Activated T-cell treated with anti-CD3 and anti-CD28 coated beads, Interleukin-2, amount 50 U/mL, for 72 hours (primary cell): ENCODE data around the gene PSMD13. TPM values are rescaled to one million over a fixed set of nuclear protein-coding genes. Genes with fewer than 3 reads are reported as not detected.
A peak's percentile ranks its signal among the peaks of the same experiment; 100 is the strongest.
"Not testable (repeated sequence)": the region's sequence is repeated elsewhere in the genome, so short reads cannot be mapped to it uniquely, and the experiment has no call there.

ENCODE experiments used
- ATAC-seq, 2 donors: fragments of 150-1000 bp; cut with Tn5 transposase; replicated peaks in 1 of 2; 2 replicates each; pipeline ENCODE4 v1.10.0; 2021; ENCODE audit warnings: moderate library complexity in 2 of 2, mild to moderate bottlenecking in 1 of 2
- DNase-seq, 2 donors: peaks; one replicate each; pipeline ENCODE4 v3.0.0; 2021 to 2022; ENCODE audit warnings: mixed read lengths in 1 of 2
- H3K27ac Mint-ChIP-seq: one replicate; pipeline ENCODE4 v1.8.0; 2022; ENCODE audit warnings: mild to moderate bottlenecking, moderate library complexity, mixed read lengths
- H3K27me3 Mint-ChIP-seq: one replicate; pipeline ENCODE4 v1.8.0; 2022; ENCODE audit warnings: low read depth, mixed read lengths
- H3K36me3 Mint-ChIP-seq, 2 donors: one replicate each; pipeline ENCODE4 v1.8.0; 2022; ENCODE audit warnings: mixed read lengths in 2 of 2, mild to moderate bottlenecking in 1 of 2; ENCODE audit not compliant: insufficient read depth in 2 of 2
- H3K4me1 Mint-ChIP-seq: one replicate; pipeline ENCODE4 v1.8.0; 2022; ENCODE audit warnings: low read depth, mixed read lengths
- H3K4me3 Mint-ChIP-seq, 2 donors: one replicate each; pipeline ENCODE4 v1.8.0; 2022; ENCODE audit warnings: mild to moderate bottlenecking in 2 of 2, mixed read lengths in 2 of 2, moderate library complexity in 2 of 2
- H3K9me3 Mint-ChIP-seq, 2 donors: one replicate each; pipeline ENCODE4 v1.8.0; 2022; ENCODE audit warnings: mixed read lengths in 2 of 2
- total RNA-seq, 2 donors: library from RNA; stranded (reverse); gene quantifications; one replicate each; pipeline ENCODE4 v1.2.3, GENCODE V29; 2022

The PSMD13 gene
- total RNA-seq, 2 donors from 2014 or later, result 133 to 174 TPM

- Mint-ChIP-seq H3K36me3 (peaks cover 8 to 20% of the 10 kb centered on the region in 2 donors), H3K27ac (no peak overlapping the region), H3K4me1 (peaks cover 25% of the 10 kb centered on the region), H3K9me3 (no peaks in the 10 kb centered on the region), H3K4me3 (no peak overlapping the region), H3K27me3 (no peaks in the 10 kb centered on the region)
- DNase-seq (no peak), ATAC-seq (no peak)
Observed at GRCh38 chr11:252666-253065, 15.9 kb downstream of the PSMD13 start.

DNA sequence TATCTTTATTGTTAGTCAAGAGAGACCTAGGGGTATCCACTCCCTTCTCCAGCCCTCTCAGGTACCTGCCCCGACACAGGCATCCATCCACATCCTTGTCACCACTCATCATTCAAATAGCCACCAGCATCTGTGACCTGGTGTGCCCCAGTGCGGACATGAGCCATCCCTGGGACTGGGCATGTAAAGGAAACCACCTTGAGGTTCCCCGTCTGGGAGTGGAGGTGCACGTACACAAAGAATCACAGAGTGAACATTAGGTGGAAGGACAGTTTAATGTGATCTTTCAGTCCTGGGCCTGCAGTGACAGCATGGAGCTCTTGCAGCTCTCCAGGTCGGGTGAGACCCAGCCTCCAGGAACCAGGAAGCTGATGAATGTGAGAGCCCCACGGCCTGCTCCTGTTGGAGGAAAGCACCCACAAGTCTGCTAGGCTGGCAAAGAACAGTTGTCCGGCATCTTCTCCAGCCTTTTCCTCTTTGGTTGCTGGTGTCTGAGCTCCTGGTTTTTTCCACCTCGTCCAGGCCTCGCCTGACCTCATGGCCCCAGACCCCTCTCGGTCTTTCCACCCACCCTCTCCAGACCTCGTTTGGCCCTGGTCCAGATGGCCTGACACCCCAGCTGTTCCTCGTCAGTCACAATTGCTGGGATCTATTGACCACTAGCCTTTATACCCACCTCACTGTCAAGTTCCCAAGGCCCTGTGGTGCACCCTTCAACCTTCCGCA is 16.5 kb downstream of the PSMD13 start:
- no peaks in the 10 kb centered on the region for H3K27me3 Mint-ChIP-seq
- H3K27ac Mint-ChIP-seq, result no peak overlapping the region
- H3K36me3 Mint-ChIP-seq, result peaks cover 8 to 20% of the 10 kb centered on the region in 2 donors
- DNase-seq, result no peak
- peaks cover 24% of the 10 kb centered on the region for H3K4me1 Mint-ChIP-seq
- no peak for ATAC-seq
- H3K9me3 Mint-ChIP-seq, result no peaks in the 10 kb centered on the region
- no peak overlapping the region for H3K4me3 Mint-ChIP-seq

- Mint-ChIP-seq H3K27me3 (no peaks in the 10 kb centered on the region), H3K9me3 (no peaks in the 10 kb centered on the region), H3K36me3 (peaks cover 8 to 20% of the 10 kb centered on the region in 2 donors), H3K4me3 (no peak overlapping the region), H3K27ac (no peak overlapping the region), H3K4me1 (peaks cover 19% of the 10 kb centered on the region)
- no peak for ATAC-seq
- DNase-seq, result no peak
Observed at GRCh38 chr11:253886-254270, 17.1 kb downstream of the PSMD13 start.

DNA sequence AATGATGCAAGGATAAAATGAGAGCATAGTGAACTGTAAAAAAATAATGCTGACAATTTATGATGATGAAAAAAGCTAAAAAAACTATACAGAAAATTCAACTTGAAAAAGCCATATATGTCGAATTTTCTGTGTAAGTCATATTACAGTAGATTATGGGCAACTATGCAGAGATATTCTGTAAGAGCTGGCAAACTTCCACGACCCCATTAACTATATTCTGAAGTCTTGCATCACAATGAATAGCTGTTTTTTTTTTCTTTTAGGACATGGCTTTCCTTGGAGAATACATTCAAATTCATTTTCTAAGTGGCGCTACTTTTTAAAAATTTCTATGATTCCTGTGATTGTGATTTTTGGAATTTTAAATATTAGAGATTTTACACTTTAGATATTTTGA is 18.4 kb downstream of the PSMD13 start:
- Mint-ChIP-seq H3K4me1 (peaks cover 9% of the 10 kb centered on the region), H3K36me3 (peaks cover 4 to 16% of the 10 kb centered on the region in 2 donors), H3K4me3 (no peak overlapping the region), H3K27me3 (no peaks in the 10 kb centered on the region), H3K9me3 (no peaks in the 10 kb centered on the region), H3K27ac (no peak overlapping the region)
- ATAC-seq (no peak), DNase-seq (no peak)

DNA sequence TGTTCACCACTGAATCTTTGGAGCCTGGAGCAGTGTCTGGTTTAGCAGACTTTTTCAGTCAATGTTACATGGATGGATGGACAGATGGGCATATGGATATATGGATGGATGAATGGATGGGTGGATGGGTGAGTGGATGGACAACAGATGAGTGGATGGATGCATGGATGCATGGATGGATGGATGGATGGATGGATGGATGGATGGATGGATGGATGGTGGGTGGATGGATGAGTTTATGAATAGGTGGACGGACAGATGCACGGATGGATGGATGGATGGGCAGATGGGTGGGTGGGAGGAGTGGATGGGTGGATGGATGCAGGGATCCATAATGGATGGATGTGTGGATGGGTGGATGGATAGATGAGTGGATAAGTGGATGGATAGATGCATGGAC is 19.0 kb downstream of the PSMD13 start:
- H3K27ac Mint-ChIP-seq, result no peak overlapping the region

DNA sequence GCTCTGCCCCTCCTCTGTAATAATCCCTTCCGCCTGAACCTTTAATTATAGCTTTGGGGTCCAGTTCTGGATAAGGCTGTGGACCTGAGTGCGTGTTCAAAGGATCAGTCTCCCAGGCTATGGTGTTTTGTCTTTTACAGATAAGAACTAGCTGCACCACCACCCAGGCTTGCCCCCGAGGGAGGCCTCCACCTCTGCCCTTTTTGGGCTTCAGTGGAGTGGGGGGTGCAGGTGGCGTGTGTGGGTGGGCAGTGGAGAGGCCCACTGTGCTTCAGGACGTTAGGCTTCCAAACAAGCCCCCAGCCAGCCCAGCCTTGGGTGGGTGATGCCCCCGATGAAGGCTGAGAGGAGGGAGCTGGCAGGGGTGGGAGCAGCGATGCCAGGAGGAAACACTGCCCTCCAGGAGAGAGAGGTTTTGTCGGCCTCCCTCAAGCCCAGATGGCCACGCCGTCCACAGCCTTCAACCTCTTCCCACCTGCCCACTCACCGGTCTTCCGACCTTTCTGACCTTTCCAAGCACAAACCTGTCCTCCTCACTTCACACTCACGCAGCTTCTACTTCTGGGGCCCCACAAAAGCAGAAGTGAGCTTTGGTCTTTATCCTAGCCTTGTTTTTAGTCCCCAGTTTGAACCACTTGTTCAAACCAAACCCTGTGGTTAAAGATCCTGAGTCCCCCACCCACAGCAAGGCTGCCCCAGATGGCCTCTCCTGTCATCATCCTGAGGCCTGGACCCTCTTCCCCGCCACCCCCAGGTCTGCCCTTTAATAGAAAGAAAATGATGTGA is 20.4 kb downstream of the PSMD13 start:
- Mint-ChIP-seq H3K4me3 (no peak overlapping the region), H3K27me3 (no peaks in the 10 kb centered on the region), H3K27ac (no peak overlapping the region), H3K36me3 (peaks cover 0 to 10% of the 10 kb centered on the region in 2 donors), H3K4me1 (no peaks in the 10 kb centered on the region), H3K9me3 (no peaks in the 10 kb centered on the region)
- ATAC-seq (no peak), DNase-seq (no peak)

More for the DNA sequence above, 19.0 kb downstream of the PSMD13 start:
- ATAC-seq (no peak), DNase-seq (no peak)
- H3K36me3 Mint-ChIP-seq, result peaks cover 4 to 16% of the 10 kb centered on the region in 2 donors
- no peaks in the 10 kb centered on the region for H3K9me3 Mint-ChIP-seq
- H3K4me1 Mint-ChIP-seq, result peaks cover 3% of the 10 kb centered on the region
- no peak overlapping the region for H3K4me3 Mint-ChIP-seq
- H3K27me3 Mint-ChIP-seq, result no peaks in the 10 kb centered on the region

DNA sequence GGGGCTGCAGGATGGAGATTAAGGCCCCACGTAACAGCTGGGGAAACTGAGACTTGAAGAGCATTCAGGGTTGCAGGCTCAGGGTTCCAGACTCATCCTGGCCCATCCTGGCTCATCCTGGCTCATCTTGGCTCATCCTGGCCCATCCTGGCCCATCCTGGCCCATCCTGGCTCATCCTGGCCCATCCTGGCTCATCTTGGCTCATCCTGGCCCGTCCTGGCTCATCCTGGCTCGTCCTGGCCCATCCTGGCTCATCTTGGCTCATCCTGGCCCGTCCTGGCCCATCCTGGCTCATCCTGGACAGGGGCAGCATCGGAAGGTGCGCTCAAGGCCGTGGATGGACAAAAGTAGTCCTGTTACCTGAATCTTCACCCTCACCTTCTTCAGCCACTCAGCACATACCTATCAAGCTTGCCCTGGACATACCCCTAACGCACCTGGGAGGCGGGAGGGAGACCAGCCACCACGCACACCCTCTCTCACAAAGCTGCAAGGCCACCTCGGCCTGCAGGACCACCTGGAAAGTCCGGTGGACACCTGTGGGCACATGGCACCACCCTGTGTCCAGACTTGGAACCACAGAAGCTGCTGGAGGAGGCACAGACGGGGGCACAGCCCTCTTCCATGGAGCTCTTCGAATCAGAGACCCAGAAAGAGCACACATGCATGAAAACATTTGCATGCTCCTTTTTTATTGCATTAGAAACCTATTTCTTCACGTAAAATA is 21.2 kb downstream of the PSMD13 start:
- peaks cover 0 to 5% of the 10 kb centered on the region in 2 donors for H3K36me3 Mint-ChIP-seq
- no peaks in the 10 kb centered on the region for H3K4me1 Mint-ChIP-seq
- no peak overlapping the region for H3K4me3 Mint-ChIP-seq
- ATAC-seq, result peak in 1 of 2 donors; percentile 46
- no peak for DNase-seq
- no peaks in the 10 kb centered on the region for H3K27me3 Mint-ChIP-seq
- no peak overlapping the region for H3K27ac Mint-ChIP-seq
- H3K9me3 Mint-ChIP-seq, result no peaks in the 10 kb centered on the region

- no peak for ATAC-seq
- Mint-ChIP-seq H3K36me3 (no peaks in the 10 kb centered on the region), H3K27ac (no peak overlapping the region), H3K4me3 (no peak overlapping the region), H3K4me1 (no peaks in the 10 kb centered on the region), H3K9me3 (no peaks in the 10 kb centered on the region), H3K27me3 (no peaks in the 10 kb centered on the region)
- no peak for DNase-seq
Observed at GRCh38 chr11:259413-259812, 22.6 kb downstream of the PSMD13 start.

- Mint-ChIP-seq H3K4me1 (peaks cover under 1% of the 10 kb centered on the region), H3K27ac (no peak overlapping the region), H3K36me3 (peaks cover 0 to 6% of the 10 kb centered on the region in 2 donors), H3K4me3 (no peak overlapping the region), H3K9me3 (no peaks in the 10 kb centered on the region), H3K27me3 (no peaks in the 10 kb centered on the region)
- DNase-seq (no peak), ATAC-seq (no peak)
Observed at GRCh38 chr11:261624-262023, 24.8 kb downstream of the PSMD13 start.

DNA sequence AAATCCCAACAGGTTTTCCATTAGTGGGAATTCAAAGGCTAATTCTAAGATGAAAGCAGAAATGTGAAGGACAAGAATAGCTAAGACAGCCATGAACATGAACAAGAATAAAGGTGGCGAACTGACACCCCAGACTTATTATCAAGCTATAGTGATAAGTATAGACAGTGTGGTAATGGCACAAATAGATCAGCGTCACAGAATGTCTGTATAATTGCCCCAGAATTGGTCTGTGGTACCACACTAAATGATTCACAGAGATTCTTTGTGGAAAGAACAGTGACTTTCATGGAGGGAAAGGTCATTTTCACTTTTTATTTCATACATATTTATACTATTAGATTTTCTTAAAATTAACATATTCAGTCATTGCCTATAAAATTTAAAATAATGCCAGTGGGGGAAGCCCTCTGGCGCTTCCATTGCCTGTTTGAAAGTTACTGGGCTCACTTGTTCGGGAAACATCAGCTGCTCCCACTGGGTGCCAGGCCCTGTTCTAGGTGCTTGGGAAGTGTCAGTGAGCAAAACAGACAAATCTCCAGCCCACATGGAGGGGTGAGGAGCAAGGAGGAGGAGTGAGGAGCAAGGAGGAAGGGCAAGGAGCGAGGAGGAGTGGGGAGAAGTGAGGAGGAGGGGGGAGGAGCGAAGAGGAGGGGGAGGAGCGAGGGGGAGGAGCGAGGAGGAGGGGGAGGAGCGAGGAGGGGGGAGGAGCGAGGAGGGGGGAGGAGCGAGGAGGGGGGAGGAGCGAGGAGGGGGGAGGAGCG is 30.1 kb downstream of the PSMD13 start:
- peaks cover 9 to 12% of the 10 kb centered on the region in 2 donors for H3K36me3 Mint-ChIP-seq
- DNase-seq (no peak), ATAC-seq (peak; percentile 28 to 35)
- H3K27me3 Mint-ChIP-seq, result no peaks in the 10 kb centered on the region
- H3K27ac Mint-ChIP-seq, result peak overlapping the region; percentile 57
- H3K4me1 Mint-ChIP-seq, result peaks cover 37% of the 10 kb centered on the region
- H3K9me3 Mint-ChIP-seq, result peaks cover 0 to 2% of the 10 kb centered on the region in 2 donors
- H3K4me3 Mint-ChIP-seq, result peak overlapping the region; percentile 64 to 82

GRCh38 chr11:267491-267994 is 30.8 kb downstream of the PSMD13 start:
- Mint-ChIP-seq H3K4me3 (peak overlapping the region; percentile 87 to 96), H3K4me1 (peaks cover 37% of the 10 kb centered on the region), H3K27me3 (no peaks in the 10 kb centered on the region), H3K9me3 (peaks cover 0 to 2% of the 10 kb centered on the region in 2 donors), H3K36me3 (peaks cover 9 to 12% of the 10 kb centered on the region in 2 donors), H3K27ac (peak overlapping the region; percentile 85)
- peak; percentile 67 to 69 for DNase-seq
- peak; percentile 14 to 19 for ATAC-seq

- H3K27me3 Mint-ChIP-seq, H3K9me3 Mint-ChIP-seq: not testable (repeated sequence)
- ATAC-seq (peak; percentile 26 to 43), DNase-seq (peak; percentile 70 to 75)
- Mint-ChIP-seq H3K4me3 (peak overlapping the region; percentile 87 to 96), H3K36me3 (peaks cover 9 to 12% of the 10 kb centered on the region in 2 donors), H3K4me1 (peaks cover 37% of the 10 kb centered on the region), H3K27ac (peak overlapping the region; percentile 97)
Observed at GRCh38 chr11:268716-269145, 32.0 kb downstream of the PSMD13 start.
